Measurements from ENCODE around the gene CDC42SE2.

The CDC42SE2 gene

DNA sequence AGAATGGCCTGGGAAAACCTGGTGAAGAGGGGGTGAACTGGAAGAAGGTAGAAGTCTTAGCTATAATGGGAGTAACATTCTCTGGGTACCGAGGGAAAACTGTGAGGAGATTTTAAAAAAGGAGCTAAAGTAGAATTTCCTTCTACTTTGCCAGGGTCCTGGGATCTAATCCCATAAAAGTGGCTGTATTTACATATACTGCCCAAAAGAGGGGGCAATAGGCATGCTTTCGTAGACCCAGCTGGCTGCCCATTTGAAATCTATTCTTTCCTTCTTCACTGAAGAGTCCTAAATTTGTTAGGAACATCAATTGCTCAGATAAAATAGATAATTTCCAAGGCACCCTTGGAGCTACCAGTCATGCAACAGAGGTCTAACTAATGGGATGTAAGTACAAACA lies 159.2 kb downstream of the CDC42SE2 start:
- TF ChIP-seq, protein P1, sequence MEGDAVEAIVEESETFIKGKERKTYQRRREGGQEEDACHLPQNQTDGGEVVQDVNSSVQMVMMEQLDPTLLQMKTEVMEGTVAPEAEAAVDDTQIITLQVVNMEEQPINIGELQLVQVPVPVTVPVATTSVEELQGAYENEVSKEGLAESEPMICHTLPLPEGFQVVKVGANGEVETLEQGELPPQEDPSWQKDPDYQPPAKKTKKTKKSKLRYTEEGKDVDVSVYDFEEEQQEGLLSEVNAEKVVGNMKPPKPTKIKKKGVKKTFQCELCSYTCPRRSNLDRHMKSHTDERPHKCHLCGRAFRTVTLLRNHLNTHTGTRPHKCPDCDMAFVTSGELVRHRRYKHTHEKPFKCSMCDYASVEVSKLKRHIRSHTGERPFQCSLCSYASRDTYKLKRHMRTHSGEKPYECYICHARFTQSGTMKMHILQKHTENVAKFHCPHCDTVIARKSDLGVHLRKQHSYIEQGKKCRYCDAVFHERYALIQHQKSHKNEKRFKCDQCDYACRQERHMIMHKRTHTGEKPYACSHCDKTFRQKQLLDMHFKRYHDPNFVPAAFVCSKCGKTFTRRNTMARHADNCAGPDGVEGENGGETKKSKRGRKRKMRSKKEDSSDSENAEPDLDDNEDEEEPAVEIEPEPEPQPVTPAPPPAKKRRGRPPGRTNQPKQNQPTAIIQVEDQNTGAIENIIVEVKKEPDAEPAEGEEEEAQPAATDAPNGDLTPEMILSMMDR (IDR thresholded peaks at IDR 0.05): peak; percentile 57

DNA sequence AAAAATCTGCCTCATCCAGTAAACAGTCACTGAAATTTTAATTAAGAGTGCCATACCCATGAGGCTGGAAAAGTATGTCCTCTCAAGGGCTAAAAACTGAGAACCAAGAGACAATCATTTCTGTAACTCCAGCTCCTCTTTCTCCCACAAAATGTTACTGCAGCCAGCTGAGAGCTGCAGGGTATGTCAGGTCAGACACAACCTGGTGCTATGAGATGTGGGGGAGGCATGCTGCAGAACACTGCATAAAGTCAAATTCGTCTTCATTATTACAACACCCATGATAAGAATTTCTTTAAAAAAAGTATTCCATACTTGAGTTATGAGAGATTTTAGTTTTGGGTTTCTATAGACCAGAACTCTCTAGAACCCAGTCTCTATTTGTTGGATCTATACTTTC lies 162.2 kb downstream of the CDC42SE2 start:
- TF ChIP-seq, protein P1 (IDR thresholded peaks at IDR 0.05): no peak

DNA sequence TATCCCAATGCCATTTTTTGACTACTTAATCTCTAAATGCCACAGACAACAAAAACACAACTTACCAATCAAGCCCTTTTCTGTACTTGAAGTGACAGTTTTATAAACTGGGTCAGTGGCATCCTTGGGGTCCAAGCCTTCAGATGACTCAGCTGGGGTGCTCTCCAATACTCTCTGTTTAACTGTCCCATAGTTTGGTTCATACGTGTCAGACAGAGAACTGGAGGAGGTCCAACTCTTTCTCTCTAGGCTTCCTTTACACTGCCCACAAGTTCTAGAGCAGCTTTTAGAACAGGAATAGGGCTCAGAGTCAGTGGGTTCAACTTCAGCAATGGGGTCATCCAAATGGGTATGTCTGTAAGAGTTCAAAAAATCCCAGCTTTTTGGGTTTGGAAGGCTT lies 166.9 kb downstream of the CDC42SE2 start:
- TF ChIP-seq, protein P1 (IDR thresholded peaks at IDR 0.05): no peak

DNA sequence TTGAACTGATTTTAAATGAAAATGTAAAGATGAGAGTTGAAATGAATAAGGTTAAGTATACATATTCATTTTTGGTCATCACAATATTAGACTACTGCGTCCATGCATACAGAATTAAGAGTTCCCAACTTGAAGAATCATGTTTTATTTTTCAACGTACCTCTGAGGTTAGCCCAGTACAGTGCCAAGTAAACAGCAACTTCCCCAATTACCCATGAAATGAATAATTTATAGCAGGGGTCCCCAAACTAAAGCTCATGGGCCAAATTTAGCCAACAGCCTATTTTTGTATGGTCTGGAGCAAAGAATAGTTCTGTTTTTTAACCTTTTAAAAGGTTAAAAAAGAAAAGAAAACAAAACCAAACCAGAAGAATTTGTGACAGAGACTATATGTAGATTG lies 167.9 kb downstream of the CDC42SE2 start:
- TF ChIP-seq, protein P1 (IDR thresholded peaks at IDR 0.05): no peak

DNA sequence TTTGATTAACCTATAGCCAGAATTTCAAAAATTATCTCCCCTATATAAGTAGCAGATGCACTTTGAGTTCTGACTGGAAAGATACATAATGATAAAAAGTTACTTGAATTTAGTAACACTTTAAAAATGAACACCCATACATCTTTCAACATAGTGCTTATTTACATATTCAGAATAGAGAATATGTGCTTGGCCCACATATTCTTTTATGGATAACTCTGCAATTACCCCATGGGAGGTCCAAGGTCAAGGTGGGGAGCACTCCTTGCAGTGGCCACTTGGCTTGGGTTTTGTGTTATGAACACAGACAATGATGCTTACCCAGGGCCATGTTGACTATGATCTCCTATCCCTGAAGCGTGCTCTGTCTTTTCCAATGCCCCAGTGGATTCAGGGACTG lies 169.3 kb downstream of the CDC42SE2 start:
- TF ChIP-seq, protein P1 (IDR thresholded peaks at IDR 0.05): no peak

DNA sequence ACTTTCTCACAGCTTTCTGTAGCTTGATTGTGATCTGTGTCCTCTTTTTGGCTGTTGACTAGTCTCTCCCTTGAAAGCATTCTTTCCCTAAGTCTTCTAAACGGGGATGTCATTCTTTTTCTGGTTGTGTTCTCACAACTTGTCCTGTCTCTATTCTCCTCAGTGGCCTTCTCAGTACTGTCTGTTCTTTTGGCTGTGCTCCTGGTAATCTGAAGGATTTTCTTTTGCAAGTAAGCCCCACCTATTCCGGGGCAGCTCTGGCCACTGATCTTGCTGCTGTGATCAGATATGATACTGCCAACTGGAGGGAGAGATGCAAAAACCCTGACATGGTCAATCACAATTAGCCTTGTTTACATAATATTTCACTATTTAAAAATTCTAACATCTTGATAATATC lies 172.2 kb downstream of the CDC42SE2 start:
- TF ChIP-seq, protein P1 (IDR thresholded peaks at IDR 0.05): no peak

DNA sequence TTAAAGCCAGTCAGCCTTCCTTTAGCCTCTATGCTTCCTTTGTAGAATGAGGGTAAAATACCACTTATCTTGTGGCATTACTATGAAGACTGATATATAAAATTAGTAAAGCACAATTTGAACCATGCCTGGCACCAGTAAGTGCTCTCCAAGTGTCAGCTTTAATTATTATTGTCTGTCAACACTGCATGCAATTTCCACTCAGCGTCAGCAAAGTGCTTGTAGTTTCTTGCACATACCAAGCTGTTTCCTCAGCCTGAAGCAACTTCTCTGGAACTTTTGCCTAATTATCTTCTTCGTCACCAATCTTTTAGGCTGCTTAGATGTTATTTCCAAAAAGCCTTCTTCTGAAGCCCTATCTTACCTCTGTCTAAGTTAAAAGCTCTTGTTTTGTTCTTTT lies 177.3 kb downstream of the CDC42SE2 start:
- TF ChIP-seq, protein P1 (IDR thresholded peaks at IDR 0.05): no peak

Data from LNCAP (cell line).